ENCODE results near the gene POLN. TPM values are rescaled to one million over a fixed set of nuclear protein-coding genes. Genes with fewer than 3 reads are reported as not detected.

The POLN gene
- polyA plus RNA-seq, 1 donor (not counting 4 experiments of a cell fraction or from before 2014, with no cell fraction given): 1.3 TPM

GRCh38 chr4:2247128-2248043 lies 5.5 kb upstream of the POLN start:
- Histone ChIP-seq H3K36me3 (ENCODE audit: control insufficient read depth in 2 of 2, extremely low read depth in 1 of 2, insufficient read depth in 2 of 2, low read length in 2 of 2) (peaks cover 0 to 17% of the 10 kb centered on the region in 2 experiments), H4K20me1 (ENCODE audit: control insufficient read depth, extremely low read depth, insufficient read depth, low read length) (no peaks in the 10 kb centered on the region), H3K27ac (ENCODE audit: control insufficient read depth, insufficient read depth, low read length) (no peak overlapping the region), H3K79me2 (ENCODE audit: control insufficient read depth, insufficient read depth, low read length) (no peaks in the 10 kb centered on the region), H3K9me3 (ENCODE audit: control insufficient read depth, low read depth, low read length) (no peaks in the 10 kb centered on the region), H3K4me1 (ENCODE audit: control insufficient read depth, extremely low read depth, insufficient read depth, low read length) (no peaks in the 10 kb centered on the region), H3K4me2 (ENCODE audit: control insufficient read depth, extremely low read depth, insufficient read depth, low read depth, low read length) (no peak overlapping the region), H3K9ac (ENCODE audit: control insufficient read depth, extremely low read depth, insufficient read depth, low read length) (no peak overlapping the region), H3K4me3 (ENCODE audit: control insufficient read depth in 2 of 3, extremely low read depth in 1 of 3, insufficient read depth in 2 of 3, low read depth in 1 of 3, low read length in 3 of 3) (no peak overlapping the region), H3K9me1 (ENCODE audit: control insufficient read depth, extremely low read depth, insufficient read depth, low read length) (no peaks in the 10 kb centered on the region), H2AFZ (ENCODE audit: control insufficient read depth, low read length) (no peak overlapping the region), H3K27me3 (ENCODE audit: control insufficient read depth, extremely low read depth, insufficient read depth, low read length) (no peaks in the 10 kb centered on the region)
- TF ChIP-seq CTCF (optimal IDR thresholded peaks at IDR 0.05 in 1 of 3, IDR thresholded peaks at IDR 0.05 in 1 of 3, conservative IDR thresholded peaks at IDR 0.05 in 1 of 3; ENCODE audit: extremely low read depth in 1 of 3, insufficient read depth in 2 of 3, low read length in 3 of 3) (no peak), EZH2 (IDR thresholded peaks at IDR 0.05; ENCODE audit: low read length) (no peak)
- no peak for FAIRE-seq
- DNase-seq (ENCODE audit: low read depth, low spot score): no peak
- dilution Hi-C loops (cut with MboI; ENCODE audit: extremely low pct_ligation_motif_present, low sequenced_read_pairs): no loop called here

GRCh38 chr4:2246384-2247127 lies 4.6 kb upstream of the POLN start:
- Histone ChIP-seq H3K79me2 (ENCODE audit: control insufficient read depth, insufficient read depth, low read length) (peaks cover under 1% of the 10 kb centered on the region), H3K9me3 (ENCODE audit: control insufficient read depth, low read depth, low read length) (no peaks in the 10 kb centered on the region), H4K20me1 (ENCODE audit: control insufficient read depth, extremely low read depth, insufficient read depth, low read length) (no peaks in the 10 kb centered on the region), H3K27me3 (ENCODE audit: control insufficient read depth, extremely low read depth, insufficient read depth, low read length) (no peaks in the 10 kb centered on the region), H3K9me1 (ENCODE audit: control insufficient read depth, extremely low read depth, insufficient read depth, low read length) (no peaks in the 10 kb centered on the region), H3K4me2 (ENCODE audit: control insufficient read depth, extremely low read depth, insufficient read depth, low read depth, low read length) (no peak overlapping the region), H3K27ac (ENCODE audit: control insufficient read depth, insufficient read depth, low read length) (no peak overlapping the region), H3K4me1 (ENCODE audit: control insufficient read depth, extremely low read depth, insufficient read depth, low read length) (no peaks in the 10 kb centered on the region), H3K4me3 (ENCODE audit: control insufficient read depth in 2 of 3, extremely low read depth in 1 of 3, insufficient read depth in 2 of 3, low read depth in 1 of 3, low read length in 3 of 3) (no peak overlapping the region), H3K9ac (ENCODE audit: control insufficient read depth, extremely low read depth, insufficient read depth, low read length) (no peak overlapping the region), H2AFZ (ENCODE audit: control insufficient read depth, low read length) (no peak overlapping the region), H3K36me3 (ENCODE audit: control insufficient read depth in 2 of 2, extremely low read depth in 1 of 2, insufficient read depth in 2 of 2, low read length in 2 of 2) (peaks cover 0 to 17% of the 10 kb centered on the region in 2 experiments)
- dilution Hi-C loops (cut with MboI; ENCODE audit: extremely low pct_ligation_motif_present, low sequenced_read_pairs): no loop called here
- TF ChIP-seq CTCF (optimal IDR thresholded peaks at IDR 0.05 in 1 of 3, IDR thresholded peaks at IDR 0.05 in 1 of 3, conservative IDR thresholded peaks at IDR 0.05 in 1 of 3; ENCODE audit: extremely low read depth in 1 of 3, insufficient read depth in 2 of 3, low read length in 3 of 3) (no peak), EZH2 (IDR thresholded peaks at IDR 0.05; ENCODE audit: low read length) (no peak)
- no peak for FAIRE-seq
- DNase-seq (ENCODE audit: low read depth, low spot score): no peak

Data from keratinocyte (primary cell).